H1 (cell line): ENCODE results near the gene SIMC1. TPM values are rescaled to one million over a fixed set of nuclear protein-coding genes. Genes with fewer than 3 reads are reported as not detected.
"Not testable (repeated sequence)": the region's sequence is repeated elsewhere in the genome, so short reads cannot be mapped to it uniquely, and the experiment has no call there.

ENCODE experiments used
- CTCF ChIA-PET: fragments of 300-600 bp; sonication (Branson Sonifier 250); formaldehyde crosslinking; loops from one replicate; lab custom pipeline; 2021; ENCODE audit not compliant: partially characterized antibody; lab: Charles Lee
- POLR2A ChIA-PET: fragments of 300-600 bp; sonication (Branson Sonifier 250); formaldehyde crosslinking; loops from one replicate; lab custom pipeline; 2021; ENCODE audit warnings: inconsistent platforms; ENCODE audit not compliant: partially characterized antibody; lab: Charles Lee
- DNase-seq, 2 experiments: peaks; one replicate each; pipeline versions ENCODE4 v3.0.0 to v3.0.0-alpha.2; 2010 to 2022; ENCODE audit warnings: low spot score in 2 of 2, low read depth in 1 of 2, mixed read lengths in 1 of 2
- FAIRE-seq: peaks from 2 replicates; lab custom pipeline; 2011; peaks lifted over from hg19 to GRCh38; lab: Jason Lieb, UNC
- H2AFZ ChIP-seq: 2 replicates; pipeline ENCODE4 v1.8.1; 2012; ENCODE audit warnings: low read length, inconsistent platforms
- H2AK5ac ChIP-seq: 2 replicates; pipeline ENCODE4 v1.6.1; 2013; ENCODE audit warnings: low read depth, low read length
- H2BK120ac ChIP-seq: replicated peaks from 2 replicates; pipeline ENCODE3; 2013; ENCODE audit warnings: low read depth, low read length, inconsistent platforms
- H2BK12ac ChIP-seq: 2 replicates; pipeline ENCODE4 v1.6.1; 2013; ENCODE audit warnings: low read depth, low read length
- H2BK15ac ChIP-seq: 2 replicates; pipeline ENCODE4 v1.6.1; 2013; ENCODE audit warnings: low read length
- H2BK20ac ChIP-seq: 2 replicates; pipeline ENCODE4 v1.6.1; 2013; ENCODE audit warnings: low read length
- H2BK5ac ChIP-seq: 2 replicates; pipeline ENCODE4 v1.6.1; 2013; ENCODE audit warnings: low read depth, low read length
- H3K14ac ChIP-seq: 2 replicates; pipeline ENCODE4 v1.6.1; 2013; ENCODE audit warnings: inconsistent platforms; ENCODE audit not compliant: insufficient read length
- H3K18ac ChIP-seq: 2 replicates; pipeline ENCODE4 v1.6.1; 2013; ENCODE audit warnings: low read length; ENCODE audit errors: extremely low read depth
- H3K23ac ChIP-seq: 2 replicates; pipeline ENCODE4 v1.6.1; 2013; ENCODE audit warnings: inconsistent platforms; ENCODE audit not compliant: insufficient read length
- H3K23me2 ChIP-seq: 2 replicates; pipeline ENCODE4 v1.6.1; 2013; ENCODE audit warnings: low read depth, low read length
- H3K27ac ChIP-seq: 2 replicates; pipeline ENCODE4 v1.6.1; 2011; ENCODE audit warnings: low read depth, low read length, inconsistent platforms
- H3K27me3 ChIP-seq, 4 experiments: replicated peaks in 1 of 4; 1 replicate in 1 of 4; 2 replicates in 3 of 4; pipeline versions ENCODE4 v1.6.1 to v1.8.1; 2011 to 2013; ENCODE audit warnings: low read length in 3 of 4, mild to moderate bottlenecking in 3 of 4, inconsistent platforms in 2 of 4, mixed read lengths in 2 of 4, moderate library complexity in 1 of 4; ENCODE audit not compliant: control insufficient read depth in 3 of 4, insufficient read depth in 3 of 4; ENCODE audit errors: extremely low read depth in 1 of 4
- H3K36me3 ChIP-seq, 4 experiments: 2 replicates each; pipeline versions ENCODE4 v1.6.1 to v1.8.1; 2011 to 2013; ENCODE audit warnings: mild to moderate bottlenecking in 4 of 4, low read length in 3 of 4, moderate library complexity in 2 of 4, control low read depth in 1 of 4, inconsistent platforms in 1 of 4; ENCODE audit not compliant: insufficient read depth in 4 of 4, control insufficient read depth in 2 of 4
- H3K4ac ChIP-seq: replicated peaks from 2 replicates; pipeline ENCODE3; 2013; ENCODE audit warnings: low read length, low read depth, mixed read lengths, inconsistent platforms; ENCODE audit not compliant: insufficient read length
- H3K4me1 ChIP-seq, 4 experiments: replicated peaks in 1 of 4; 1 replicate in 1 of 4; 2 replicates in 3 of 4; pipeline versions ENCODE4 v1.6.1 to v1.8.1; 2011 to 2013; ENCODE audit warnings: low read length in 3 of 4, inconsistent platforms in 2 of 4, mixed read lengths in 1 of 4; ENCODE audit not compliant: insufficient read depth in 4 of 4, control insufficient read depth in 3 of 4
- H3K4me2 ChIP-seq, 2 experiments: 2 replicates each; pipeline versions ENCODE4 v1.6.1 to v1.8.1; 2011 to 2013; ENCODE audit warnings: low read depth in 2 of 2, low read length in 2 of 2, control low read depth in 1 of 2, inconsistent platforms in 1 of 2, mild to moderate bottlenecking in 1 of 2; ENCODE audit not compliant: insufficient read depth in 1 of 2
- H3K4me3 ChIP-seq, 4 experiments: fragments of 200-600, 300-600 bp in 1 of 4; sonication (generic), shearing (Covaris generic), sonication (Bioruptor Twin) in 1 of 4; 2 replicates each; pipeline versions ENCODE4 v1.5.1 to v1.8.1; 2011 to 2016; ENCODE audit warnings: low read length in 4 of 4, low read depth in 3 of 4, control low read depth in 2 of 4, inconsistent platforms in 2 of 4, mild to moderate bottlenecking in 2 of 4, mixed read lengths in 1 of 4, moderate library complexity in 1 of 4; ENCODE audit not compliant: insufficient read depth in 2 of 4; ENCODE audit errors: extremely low read depth in 1 of 4
- H3K56ac ChIP-seq: replicated peaks from 2 replicates; pipeline ENCODE3; 2013; ENCODE audit warnings: low read depth, mild to moderate bottlenecking, mixed read lengths, low read length, inconsistent platforms; ENCODE audit not compliant: insufficient read length
- H3K79me1 ChIP-seq: 2 replicates; pipeline ENCODE4 v1.6.1; 2013; ENCODE audit warnings: low read depth, low read length, control low read depth
- H3K79me2 ChIP-seq, 2 experiments: 2 replicates each; pipeline versions ENCODE4 v1.6.1 to v1.8.1; 2012 to 2013; ENCODE audit warnings: low read length in 2 of 2, mild to moderate bottlenecking in 2 of 2, inconsistent platforms in 1 of 2; ENCODE audit not compliant: insufficient read depth in 2 of 2, control insufficient read depth in 1 of 2
- H3K9ac ChIP-seq, 4 experiments: replicated peaks in 1 of 4; 1 replicate in 1 of 4; 2 replicates in 3 of 4; pipeline versions ENCODE4 v1.6.1 to v1.8.1; 2011 to 2013; ENCODE audit warnings: low read depth in 3 of 4, low read length in 3 of 4, control low read depth in 2 of 4, mild to moderate bottlenecking in 2 of 4, moderate library complexity in 2 of 4, inconsistent platforms in 1 of 4; ENCODE audit errors: extremely low read depth in 1 of 4
- H3K9me3 ChIP-seq, 2 experiments: 2 replicates each; pipeline versions ENCODE4 v1.6.1 to v1.8.1; 2012 to 2013; ENCODE audit warnings: mild to moderate bottlenecking in 2 of 2, moderate library complexity in 2 of 2, control low read depth in 1 of 2, inconsistent platforms in 1 of 2, low read depth in 1 of 2, low read length in 1 of 2, mixed read lengths in 1 of 2; ENCODE audit not compliant: insufficient read depth in 2 of 2
- H4K20me1 ChIP-seq, 2 experiments: replicated peaks in 1 of 2; 2 replicates each; pipeline versions ENCODE3 to v1.8.1; 2011 to 2013; ENCODE audit warnings: inconsistent platforms in 2 of 2, low read length in 2 of 2, mild to moderate bottlenecking in 1 of 2; ENCODE audit not compliant: insufficient read depth in 2 of 2, control insufficient read depth in 1 of 2
- H4K5ac ChIP-seq: 2 replicates; pipeline ENCODE4 v1.6.1; 2013; ENCODE audit warnings: low read length, low read depth, mixed read lengths, inconsistent platforms; ENCODE audit not compliant: insufficient read length
- H4K8ac ChIP-seq: 2 replicates; pipeline ENCODE4 v1.8.0; 2013; ENCODE audit warnings: mild to moderate bottlenecking, moderate library complexity, low read length, inconsistent platforms; ENCODE audit not compliant: insufficient read depth; ENCODE audit errors: extremely low read depth
- H4K91ac ChIP-seq: replicated peaks from 2 replicates; pipeline ENCODE3; 2013; ENCODE audit warnings: low read length, mixed read lengths, inconsistent platforms; ENCODE audit not compliant: insufficient read length
- WGBS, 2 experiments: shearing (Covaris generic) in 1 of 2; methylation state at CpG; one replicate each; pipeline versions ENCODE4 v1.1.6 to v1.1.7; 2013 to 2015; ENCODE audit warnings: low lambda C conversion rate in 2 of 2, mixed read lengths in 2 of 2, inconsistent platforms in 1 of 2, low coverage in 1 of 2, missing lambda C conversion rate in 1 of 2; ENCODE audit not compliant: insufficient replicate concordance in 2 of 2, insufficient coverage in 1 of 2, insufficient read length in 1 of 2; ENCODE audit errors: extremely low coverage in 1 of 2, missing lambda C conversion rate in 1 of 2; 5-methylcytosine and 5-hydroxymethylcytosine counted together
- polyA plus RNA-seq, 7 experiments: library from polyadenylated mRNA; depleted of rRNA in 3 of 7; stranded (reverse) in 5 of 7; unstranded in 2 of 7; fragments of >200 nt in 5 of 7; fragments of 200-250 nt in 2 of 7; gene quantifications; 1 replicate in 5 of 7; 2 replicates in 1 of 7; 4 replicates in 1 of 7; pipeline versions ENCODE4 v1.2.1 to v1.2.3, GENCODE V29; 2011 to 2013; ENCODE audit warnings: missing spikeins in 2 of 7, mixed read lengths in 2 of 7
- total RNA-seq: library from RNA; stranded (reverse); fragmentation: NEBNext Ultra II Directional; extraction: Animal tissue kit (Norgen Biotek cat#: 25700); gene quantifications from 2 replicates; pipeline ENCODE4 v1.2.1, GENCODE V29; 2021

The SIMC1 gene
- total and polyA plus RNA-seq, 2 of the 8 experiments (the other 6 are each of a cell fraction or from before 2014, with no cell fraction given): 12.3 to 21.2 TPM

DNA sequence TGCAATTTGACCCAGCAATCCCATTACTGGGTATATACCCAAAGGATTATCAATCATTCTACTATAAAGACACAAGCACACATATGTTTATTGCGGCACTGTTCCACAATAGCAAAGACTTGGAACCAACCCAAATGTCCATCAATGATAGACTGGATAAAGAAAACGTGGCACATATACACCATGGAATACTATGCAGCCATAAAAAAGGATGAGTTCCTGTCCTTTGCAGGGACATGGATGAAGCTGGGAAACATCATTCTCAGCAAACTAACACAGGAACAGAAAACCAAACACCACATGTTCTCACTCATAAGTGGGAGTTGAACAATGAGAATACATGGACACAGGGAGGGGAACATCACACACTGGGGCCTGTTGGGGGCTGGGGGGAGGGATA lies 39.9 kb upstream of the SIMC1 start:
- DNase-seq, H3K79me1 ChIP-seq, H4K91ac ChIP-seq, H3K4me3 ChIP-seq, H2BK120ac ChIP-seq, H2BK20ac ChIP-seq, H3K4ac ChIP-seq, H3K18ac ChIP-seq, H2BK5ac ChIP-seq, H3K9me3 ChIP-seq, H3K36me3 ChIP-seq, H3K56ac ChIP-seq, H3K23ac ChIP-seq, CTCF ChIA-PET, H3K14ac ChIP-seq, H4K8ac ChIP-seq, FAIRE-seq, H3K9ac ChIP-seq, H2BK12ac ChIP-seq, H4K5ac ChIP-seq, H3K4me1 ChIP-seq, H2AK5ac ChIP-seq, H3K79me2 ChIP-seq, H3K23me2 ChIP-seq, H3K27ac ChIP-seq, H2AFZ ChIP-seq, POLR2A ChIA-PET, H4K20me1 ChIP-seq, H2BK15ac ChIP-seq: not testable (repeated sequence)
- H3K4me2 ChIP-seq: peak overlapping the region in 1 of 2 experiments; percentile 61; a peak in 1 of 4 replicates
- peaks cover 4 to 42% (median 20%) of the 10 kb centered on the region in 4 experiments for H3K27me3 ChIP-seq
- WGBS, 2 experiments: 73% methylated on average over 2 of the region's 2 CpGs; no CpG with 5 or more reads in 1 of the 2 experiments
